GM19438 (cell line): ENCODE results near the gene UXS1.

ENCODE experiments used
- ATAC-seq: cut with Tn5 transposase; IDR thresholded peaks from one replicate; pipeline ENCODE4 v1.9.1; 2021; ENCODE audit warnings: low read depth; ENCODE audit not compliant: unreplicated experiment

Gene UXS1

DNA sequence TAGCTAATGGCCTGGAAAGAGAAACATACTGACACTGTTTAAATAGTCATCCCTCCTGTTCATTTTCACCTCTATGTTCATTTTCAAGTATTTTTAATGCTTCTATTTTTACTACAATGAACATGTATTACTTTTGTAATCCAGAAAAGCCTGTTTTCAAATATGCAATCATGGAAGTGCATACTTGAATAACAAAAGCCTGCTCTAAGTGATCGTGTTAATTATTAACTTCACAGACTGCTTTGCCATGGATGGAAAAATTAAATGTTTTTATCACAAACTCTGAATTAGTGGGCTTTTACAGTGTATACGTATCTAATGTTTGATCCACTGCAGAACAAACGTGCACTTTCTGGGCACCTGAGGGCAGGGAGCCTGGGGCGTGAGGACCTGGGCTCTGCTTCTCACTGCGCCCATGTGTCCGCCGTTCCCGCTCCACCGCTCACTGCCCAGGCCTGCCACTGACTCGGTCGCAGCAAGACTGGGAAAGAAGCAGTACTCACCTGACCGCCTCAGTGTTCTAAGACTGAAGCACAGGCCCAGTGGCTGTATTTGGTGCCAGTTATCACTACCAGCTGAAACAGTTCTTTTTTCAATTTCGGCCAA lies 80.6 kb downstream of the UXS1 start:
- ATAC-seq = no peak

DNA sequence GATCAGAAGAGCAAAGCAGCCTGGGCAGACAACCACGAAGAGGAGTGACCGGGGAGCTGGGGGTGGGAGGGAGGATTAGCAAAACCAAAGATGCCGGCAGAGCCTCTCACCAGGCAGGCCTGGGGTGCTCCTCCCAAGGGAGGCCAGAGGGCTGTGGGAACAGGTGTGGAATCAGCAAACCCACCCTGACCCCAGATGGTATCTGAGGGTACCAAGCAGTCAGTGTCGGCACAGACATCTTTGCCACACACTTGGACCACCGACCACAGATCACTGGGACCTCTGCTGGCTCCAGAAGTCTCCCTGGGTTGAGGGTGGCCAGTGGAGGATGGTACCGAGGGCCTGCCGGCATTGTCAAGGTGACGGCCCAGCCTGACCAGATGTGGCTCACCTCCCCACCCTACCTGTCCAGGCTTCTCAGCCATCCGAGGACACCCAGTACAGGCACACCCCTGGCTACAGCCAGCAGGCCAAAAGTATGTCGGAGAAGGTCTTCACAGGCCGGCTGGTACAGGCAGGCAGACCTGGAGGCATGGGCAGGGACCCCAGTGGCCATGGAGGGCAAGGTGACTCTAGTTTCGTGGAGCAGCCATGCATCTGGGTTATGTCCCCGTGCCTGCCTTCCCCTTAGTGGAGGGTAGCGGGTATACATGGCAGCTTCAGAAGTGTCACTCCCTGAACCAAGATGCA lies 82.1 kb downstream of the UXS1 start:
- no peak for ATAC-seq

DNA sequence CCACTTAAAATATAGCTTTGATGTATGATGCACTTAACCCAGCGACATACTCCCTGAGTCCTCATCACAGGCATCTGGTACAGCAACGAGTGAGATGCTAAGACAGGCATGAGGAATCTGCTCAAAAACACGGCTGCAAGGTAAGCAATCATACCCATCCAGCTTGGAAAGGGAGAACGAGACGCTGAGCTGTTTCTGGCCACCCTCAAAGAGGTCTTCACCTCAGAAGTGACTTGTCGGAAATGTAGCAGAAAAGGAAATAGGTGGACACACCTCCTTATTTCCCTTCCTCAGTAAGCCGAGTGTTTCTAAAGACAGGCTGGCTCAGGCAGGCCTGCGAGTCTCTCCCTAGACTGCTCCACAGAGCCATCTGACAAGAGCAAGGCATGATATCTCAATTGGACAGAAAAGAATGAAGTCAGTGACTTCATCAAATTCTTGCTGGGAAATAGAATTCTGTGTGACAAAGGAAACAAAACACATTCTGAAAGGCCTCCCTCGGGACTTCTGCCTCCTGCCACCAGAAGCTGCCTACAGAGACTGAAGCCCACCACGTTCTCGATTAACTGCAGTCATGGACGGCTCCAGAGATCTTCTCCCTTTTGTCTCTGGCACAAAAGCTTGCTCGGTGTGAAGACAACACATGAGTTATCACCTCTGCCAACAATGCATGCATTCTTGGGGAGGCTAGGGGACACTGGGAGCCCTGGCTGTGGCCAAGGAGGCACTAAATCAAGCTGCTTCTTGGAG lies 84.3 kb downstream of the UXS1 start:
- no peak for ATAC-seq

GRCh38 chr2:106108791-106109190 lies 85.3 kb downstream of the UXS1 start:
- no peak for ATAC-seq

GRCh38 chr2:106108351-106108750 lies 85.8 kb downstream of the UXS1 start:
- ATAC-seq = no peak

- peak; percentile 79 for ATAC-seq
These were observed 86.5 kb downstream of the UXS1 start for GRCh38 chr2:106107509-106108131.

- no peak for ATAC-seq
These were observed 87.2 kb downstream of the UXS1 start for GRCh38 chr2:106106622-106107508.

- no peak for ATAC-seq
These were observed 88.8 kb downstream of the UXS1 start for GRCh38 chr2:106105151-106105922.

DNA sequence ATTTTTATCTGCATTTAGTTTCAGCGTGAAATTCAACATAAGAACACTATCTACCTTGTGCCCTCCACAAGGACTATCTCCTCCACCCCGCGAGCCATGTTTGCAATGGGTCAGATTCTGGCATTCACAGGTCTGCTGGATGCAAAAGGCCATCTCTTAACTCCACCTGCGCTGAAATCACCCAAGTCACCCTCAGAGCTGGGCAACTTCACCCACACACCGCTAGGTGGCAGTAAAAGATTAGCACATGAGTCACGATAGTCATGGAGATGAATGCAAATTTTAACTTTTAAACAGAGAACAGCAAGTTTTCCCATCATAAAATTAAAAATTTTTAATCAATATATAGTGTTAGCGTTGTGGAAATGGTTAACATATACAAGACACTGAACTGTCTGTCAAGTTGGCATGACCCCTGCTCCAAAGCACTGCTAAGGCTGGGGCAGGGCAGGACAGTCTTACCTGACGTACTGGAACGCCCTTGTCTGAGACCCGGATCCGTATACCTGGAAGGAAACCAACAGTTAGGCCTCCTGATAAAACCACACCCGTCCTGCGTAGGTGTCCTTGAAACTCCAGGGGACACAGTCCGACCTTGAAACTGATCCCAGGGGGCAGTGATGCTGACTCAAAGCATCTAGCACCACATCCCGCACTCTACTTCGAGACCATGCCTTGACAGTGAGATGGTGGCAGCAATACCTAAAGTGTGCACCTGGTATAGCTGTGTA lies 89.6 kb downstream of the UXS1 start:
- peak; percentile 52 for ATAC-seq

DNA sequence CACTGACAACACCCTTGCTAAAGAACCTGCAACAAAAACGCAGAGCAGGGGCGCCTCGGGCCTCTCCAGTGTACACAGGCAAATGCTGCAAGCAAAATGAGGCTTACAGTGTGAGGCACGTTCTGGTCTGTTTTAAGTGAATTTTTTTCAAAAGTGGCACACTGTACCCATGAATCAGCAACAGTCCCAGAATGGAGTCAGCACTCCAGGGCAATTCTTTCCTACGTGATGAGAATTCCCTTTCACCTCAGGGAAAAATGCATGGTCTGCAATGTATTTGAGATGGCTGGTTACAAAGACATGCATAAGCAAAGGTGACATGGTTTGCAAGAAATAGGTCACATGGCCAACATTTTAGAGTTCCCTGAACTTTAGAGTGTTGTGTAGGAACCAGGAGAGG lies 94.4 kb downstream of the UXS1 start:
- ATAC-seq = no peak

GRCh38 chr2:106098664-106099063 lies 95.4 kb downstream of the UXS1 start:
- ATAC-seq = no peak

GRCh38 chr2:106098081-106098480 lies 96.0 kb downstream of the UXS1 start:
- no peak for ATAC-seq

GRCh38 chr2:106097038-106098000 lies 96.8 kb downstream of the UXS1 start:
- no peak for ATAC-seq

GRCh38 chr2:106096299-106097037 lies 97.6 kb downstream of the UXS1 start:
- ATAC-seq = no peak

DNA sequence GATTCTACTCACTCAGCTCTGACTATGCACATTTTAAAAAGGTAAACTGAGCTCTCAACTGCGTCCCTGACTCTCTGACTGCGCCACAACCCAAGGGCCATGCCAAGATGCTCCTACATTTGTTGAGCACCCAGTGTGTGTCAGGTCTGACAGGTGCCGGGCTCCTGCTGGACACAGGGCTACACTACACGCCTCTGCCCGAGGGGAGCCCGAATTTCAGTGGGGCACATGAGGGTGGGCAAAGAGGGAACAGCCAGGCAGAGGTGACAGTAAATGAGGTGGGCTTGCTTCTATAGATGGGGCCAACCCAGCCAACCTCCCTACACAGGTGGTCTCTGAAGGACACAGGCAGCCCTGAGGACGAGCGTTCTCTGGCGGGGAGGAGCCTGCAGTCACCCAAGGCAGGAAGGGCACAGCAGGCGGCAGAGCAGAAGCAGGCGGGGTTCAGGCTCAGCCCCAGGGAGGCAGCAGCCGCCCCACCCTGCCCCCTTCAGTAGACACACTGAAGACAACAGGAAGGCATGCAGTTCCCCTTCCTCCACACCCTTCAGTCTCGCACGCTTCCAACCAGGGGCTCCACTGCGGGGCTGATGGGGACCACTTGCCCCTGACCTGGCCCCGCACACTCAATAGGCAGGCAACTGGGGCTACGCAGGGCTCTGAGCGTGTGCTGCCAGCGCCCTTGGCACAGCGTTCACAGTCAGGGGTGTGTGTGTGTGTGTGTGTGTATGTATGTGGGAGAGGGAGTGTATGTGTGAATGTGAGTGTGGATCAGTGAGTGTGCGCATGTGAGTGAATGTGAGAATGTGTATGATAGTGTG lies 98.4 kb downstream of the UXS1 start:
- no peak for ATAC-seq

GRCh38 chr2:106094131-106094841 lies 99.8 kb downstream of the UXS1 start:
- ATAC-seq = no peak
